Lower leg skin (tissue), 4 donors: ENCODE data around the gene TAC3. TPM values are rescaled to one million over a fixed set of nuclear protein-coding genes. Genes with fewer than 3 reads are reported as not detected.
"Not testable (repeated sequence)": the region's sequence is repeated elsewhere in the genome, so short reads cannot be mapped to it uniquely, and the experiment has no call there.

Experiments
- DNase-seq, 2 donors: peaks; one replicate each; pipeline ENCODE4 v3.0.0-alpha.2; 2019; ENCODE audit warnings: low spot score in 2 of 2
- H3K4me3 ChIP-seq: fragments of 200-600 bp; sonication (generic); 2 replicates; pipeline ENCODE4 v1.5.1; 2017; ENCODE audit warnings: mild to moderate bottlenecking, low read depth; ENCODE audit not compliant: poor library complexity, severe bottlenecking
- POLR2A ChIP-seq, 2 donors: fragments of 450-650 bp; IDR thresholded peaks; one replicate each; pipeline ENCODE4 v1.6.1; 2016 to 2017; ENCODE audit warnings: antibody characterized with exemption in 2 of 2, mild to moderate bottlenecking in 1 of 2, moderate library complexity in 1 of 2
- WGBS, 2 donors: methylation state at CpG; one replicate each; pipeline ENCODE4 v1.1.5; 2018; 5-methylcytosine and 5-hydroxymethylcytosine counted together
- intact Hi-C: fragments of 100-400 bp; cut with DNase I; formaldehyde crosslinking; loops from one replicate; pipeline ENCODE4 v1.15.0; 2023; ENCODE audit warnings: low total_unique reads
- total RNA-seq, 4 donors: library from RNA; depleted of rRNA; stranded (reverse); fragments of >200 nt; gene quantifications; one replicate each; pipeline ENCODE4 v1.1.0, GENCODE V29; 2016
- TF ChIP-seq, protein P1 (sequence below), 3 donors: fragments of 450-650 bp; IDR thresholded peaks; one replicate each; pipeline ENCODE4 v1.5.1; 2016; ENCODE audit warnings: antibody characterized with exemption in 3 of 3, mild to moderate bottlenecking in 3 of 3, moderate library complexity in 2 of 3

Gene TAC3
- total RNA-seq, 4 donors from 2014 or later: 0.46 TPM; not detected in 3

DNA sequence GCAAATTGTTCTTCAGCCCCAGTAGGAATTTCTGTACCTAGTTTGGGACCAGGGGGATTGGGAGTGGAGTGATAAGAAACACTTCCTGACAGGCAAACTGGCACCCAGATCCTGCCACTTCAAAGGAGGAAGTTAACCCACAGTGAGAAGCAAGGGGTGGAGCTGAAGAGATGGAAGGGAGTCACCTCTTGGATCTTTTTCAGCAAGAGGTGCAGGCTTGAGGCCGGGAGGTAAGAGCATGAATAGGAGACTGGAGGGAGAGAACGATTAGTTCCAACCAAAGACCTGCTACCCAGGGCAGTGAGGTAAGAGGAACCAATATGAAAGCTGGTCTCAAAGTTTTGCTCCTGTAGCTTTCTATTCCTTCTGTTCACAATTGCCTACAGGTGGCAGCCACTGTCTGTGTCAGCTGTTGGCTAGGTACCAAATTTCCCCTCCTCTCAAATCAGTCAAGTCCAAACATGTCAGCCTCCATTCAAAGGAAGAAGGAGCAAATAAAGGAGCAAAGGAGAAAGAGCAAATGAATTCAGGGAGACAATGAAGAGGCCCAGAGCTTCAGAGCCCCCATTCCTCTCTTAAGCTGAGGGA lies 14.9 kb upstream of the TAC3 start:
- no peak for DNase-seq
- no peak overlapping the region for H3K4me3 ChIP-seq
- intact Hi-C loops: no loop called here
- 10 to 32% methylated on average over 2 of the region's 2 CpGs for WGBS, 2 donors
- TF ChIP-seq, protein P1, sequence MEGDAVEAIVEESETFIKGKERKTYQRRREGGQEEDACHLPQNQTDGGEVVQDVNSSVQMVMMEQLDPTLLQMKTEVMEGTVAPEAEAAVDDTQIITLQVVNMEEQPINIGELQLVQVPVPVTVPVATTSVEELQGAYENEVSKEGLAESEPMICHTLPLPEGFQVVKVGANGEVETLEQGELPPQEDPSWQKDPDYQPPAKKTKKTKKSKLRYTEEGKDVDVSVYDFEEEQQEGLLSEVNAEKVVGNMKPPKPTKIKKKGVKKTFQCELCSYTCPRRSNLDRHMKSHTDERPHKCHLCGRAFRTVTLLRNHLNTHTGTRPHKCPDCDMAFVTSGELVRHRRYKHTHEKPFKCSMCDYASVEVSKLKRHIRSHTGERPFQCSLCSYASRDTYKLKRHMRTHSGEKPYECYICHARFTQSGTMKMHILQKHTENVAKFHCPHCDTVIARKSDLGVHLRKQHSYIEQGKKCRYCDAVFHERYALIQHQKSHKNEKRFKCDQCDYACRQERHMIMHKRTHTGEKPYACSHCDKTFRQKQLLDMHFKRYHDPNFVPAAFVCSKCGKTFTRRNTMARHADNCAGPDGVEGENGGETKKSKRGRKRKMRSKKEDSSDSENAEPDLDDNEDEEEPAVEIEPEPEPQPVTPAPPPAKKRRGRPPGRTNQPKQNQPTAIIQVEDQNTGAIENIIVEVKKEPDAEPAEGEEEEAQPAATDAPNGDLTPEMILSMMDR (IDR thresholded peaks at IDR 0.05): no peak
- no peak for TF ChIP-seq POLR2A (IDR thresholded peaks at IDR 0.05)

DNA sequence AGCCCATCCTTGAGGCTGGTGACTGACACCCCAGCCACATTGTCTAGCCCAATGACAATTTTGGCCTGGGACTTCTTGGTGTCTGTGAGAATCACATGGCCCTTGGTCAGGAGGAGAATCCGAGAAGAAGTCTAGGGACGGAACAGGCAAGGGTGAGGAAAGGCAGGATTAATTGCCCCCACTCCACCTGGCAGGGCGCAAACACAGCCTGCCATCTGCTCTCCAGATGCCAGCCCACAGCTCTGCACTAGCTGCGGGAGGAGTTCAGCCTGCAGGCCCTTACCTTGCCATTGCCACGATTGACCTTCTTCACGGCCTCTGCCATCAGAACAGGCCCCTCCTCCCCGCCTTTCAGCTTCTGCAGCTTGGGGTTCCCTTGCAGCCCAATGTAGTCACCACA lies 13.1 kb upstream of the TAC3 start:
- DNase-seq: no peak
- H3K4me3 ChIP-seq: no peak overlapping the region
- TF ChIP-seq, protein P1 (IDR thresholded peaks at IDR 0.05): no peak
- TF ChIP-seq POLR2A (IDR thresholded peaks at IDR 0.05): no peak
- 91 to 92% methylated on average over 7 of the region's 7 CpGs for WGBS, 2 donors
- intact Hi-C loops: no loop called here

DNA sequence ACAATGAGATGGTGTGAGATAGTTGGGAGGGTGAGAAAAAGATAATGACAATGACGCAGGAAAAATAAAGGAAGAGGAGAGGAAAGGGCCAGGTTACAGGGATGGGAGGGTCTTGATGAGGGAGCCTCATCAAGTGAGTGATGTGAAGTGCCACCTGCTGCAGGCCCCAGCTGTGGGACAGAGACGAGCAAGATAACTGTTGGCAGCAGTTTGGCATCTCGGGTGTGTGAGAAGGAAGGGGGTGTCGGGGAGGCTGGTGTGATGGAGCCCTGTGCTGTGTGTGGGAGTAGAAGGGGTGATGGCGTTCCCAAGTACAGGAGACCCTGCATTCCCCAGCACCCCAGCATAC lies 11.4 kb upstream of the TAC3 start:
- no peak for DNase-seq
- no peak overlapping the region for H3K4me3 ChIP-seq
- intact Hi-C loops: no loop called here
- WGBS, 2 donors: 72 to 75% methylated on average over 5 of the region's 5 CpGs
- TF ChIP-seq, protein P1 (IDR thresholded peaks at IDR 0.05): no peak
- no peak for TF ChIP-seq POLR2A (IDR thresholded peaks at IDR 0.05)

DNA sequence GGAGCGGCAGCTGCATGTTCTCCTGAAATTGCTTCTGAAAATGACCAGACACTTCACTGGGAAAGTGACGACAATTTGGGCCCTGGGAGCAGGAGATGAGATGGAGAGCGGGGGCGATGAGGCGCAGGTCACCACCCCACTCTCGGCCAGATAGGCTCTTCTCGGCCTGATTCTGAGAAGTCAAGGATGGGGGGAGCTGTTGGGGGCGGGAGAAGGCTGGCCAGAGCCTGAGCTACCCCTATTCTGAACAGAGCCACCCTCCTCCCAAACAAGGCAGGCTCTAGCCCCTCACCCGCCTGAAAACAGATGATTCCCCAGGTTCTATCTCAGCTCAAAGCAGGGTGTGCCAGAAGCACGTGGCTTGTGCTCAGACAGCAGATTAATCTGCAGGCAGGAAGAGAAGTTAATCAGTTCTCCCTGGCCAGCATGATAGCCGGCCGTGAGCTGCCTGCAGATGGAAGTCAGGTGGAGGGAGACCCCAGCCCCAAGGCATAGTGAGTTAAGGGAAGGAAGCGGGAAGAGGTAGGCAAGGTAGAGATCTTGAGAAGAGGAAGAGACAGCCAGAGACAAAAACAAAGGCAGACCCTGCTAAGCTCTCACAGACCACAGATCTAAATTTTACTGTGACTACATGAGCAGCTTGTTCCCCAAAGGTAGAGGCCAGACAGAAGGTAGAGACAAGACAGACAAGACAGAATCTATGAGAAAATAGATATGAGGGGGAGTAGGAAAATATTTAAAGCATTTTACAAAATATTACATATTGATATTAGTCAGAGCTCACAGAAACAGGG lies 10.9 kb upstream of the TAC3 start:
- H3K4me3 ChIP-seq: no peak overlapping the region
- 64 to 72% methylated on average over 13 of the region's 13 CpGs for WGBS, 2 donors
- TF ChIP-seq POLR2A (IDR thresholded peaks at IDR 0.05): no peak
- TF ChIP-seq, protein P1 (IDR thresholded peaks at IDR 0.05): no peak
- intact Hi-C loops: no loop called here
- DNase-seq: no peak

DNA sequence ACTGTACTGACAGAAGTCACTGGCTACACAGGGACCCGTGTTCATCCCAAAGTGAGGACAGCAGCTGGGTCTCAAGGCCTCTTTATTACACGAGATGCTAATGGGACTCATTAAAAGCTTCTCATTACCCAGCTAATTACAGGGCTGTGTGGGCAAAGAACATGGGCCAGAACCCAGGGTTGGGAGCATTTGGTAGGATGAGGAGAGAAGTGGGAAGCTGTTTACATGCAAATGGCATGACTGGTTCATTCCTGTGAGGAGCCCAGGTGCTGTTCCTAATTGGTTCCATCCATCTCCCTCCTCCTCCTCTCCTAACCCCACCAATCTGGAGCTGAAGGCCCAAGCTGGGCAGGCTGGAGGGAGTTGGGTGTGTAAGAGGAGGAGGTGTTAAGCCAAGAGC lies 8.9 kb upstream of the TAC3 start:
- TF ChIP-seq, protein P1 (IDR thresholded peaks at IDR 0.05): no peak
- no peak for TF ChIP-seq POLR2A (IDR thresholded peaks at IDR 0.05)
- intact Hi-C loops: no loop called here
- no peak for DNase-seq
- H3K4me3 ChIP-seq: no peak overlapping the region
- 70 to 74% methylated on average over 2 of the region's 2 CpGs for WGBS, 2 donors

DNA sequence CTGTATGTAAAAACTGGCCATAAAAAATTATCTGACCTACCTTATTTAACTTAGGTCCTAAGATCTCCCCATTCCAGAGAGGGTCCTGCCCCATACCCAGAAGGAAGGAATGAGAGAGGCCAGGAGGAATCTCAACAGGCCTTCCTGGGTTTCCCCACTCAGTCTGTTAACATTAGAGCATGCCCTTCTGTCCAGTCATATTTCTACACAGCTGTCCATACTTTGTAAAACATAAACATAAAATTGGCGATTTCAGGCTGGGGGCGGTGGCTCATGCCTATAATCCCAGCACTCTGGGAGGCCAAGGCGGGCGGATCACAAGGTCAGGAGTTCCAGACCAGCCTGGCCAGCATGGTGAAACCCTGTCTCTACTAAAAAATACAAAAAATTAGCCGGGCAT lies 6.0 kb upstream of the TAC3 start:
- intact Hi-C loops, H3K4me3 ChIP-seq, DNase-seq: not testable (repeated sequence)
- WGBS, 2 donors: 93 to 96% methylated on average over 5 of the region's 5 CpGs
